Measurements from ENCODE around the gene PBLD. TPM values are rescaled to one million over a fixed set of nuclear protein-coding genes. Genes with fewer than 3 reads are reported as not detected.

The PBLD gene
- polyA plus RNA-seq, 1 donor from 2014 or later: 6.7 TPM

GRCh38 chr10:68296843-68297663 is 35.7 kb downstream of the PBLD start:
- Histone ChIP-seq H3K79me2 (replicated peaks; ENCODE audit: insufficient read depth, low read length) (no peaks in the 10 kb centered on the region), H3K4me2 (ENCODE audit: low read length) (no peak overlapping the region), H3F3A (ENCODE audit: insufficient read depth, low read length, poor library complexity, severe bottlenecking) (no peaks in the 10 kb centered on the region), H3K27ac (ENCODE audit: low read length) (no peak overlapping the region), H2AFZ (ENCODE audit: low read depth, low read length) (no peak overlapping the region), H3K9ac (ENCODE audit: low read length) (no peak overlapping the region), H3K36me3 (ENCODE audit: insufficient read depth, low read length) (no peaks in the 10 kb centered on the region), H3K9me2 (ENCODE audit: insufficient read depth, low read length) (no peaks in the 10 kb centered on the region), H3K27me3 (ENCODE audit: insufficient read depth, low read depth, low read length) (no peaks in the 10 kb centered on the region), H3K9me3 (ENCODE audit: low read length) (no peaks in the 10 kb centered on the region), H3K4me3 (ENCODE audit: low read length) (no peak overlapping the region), H4K20me1 (ENCODE audit: insufficient read depth) (no peaks in the 10 kb centered on the region)
- TF ChIP-seq, protein P1, sequence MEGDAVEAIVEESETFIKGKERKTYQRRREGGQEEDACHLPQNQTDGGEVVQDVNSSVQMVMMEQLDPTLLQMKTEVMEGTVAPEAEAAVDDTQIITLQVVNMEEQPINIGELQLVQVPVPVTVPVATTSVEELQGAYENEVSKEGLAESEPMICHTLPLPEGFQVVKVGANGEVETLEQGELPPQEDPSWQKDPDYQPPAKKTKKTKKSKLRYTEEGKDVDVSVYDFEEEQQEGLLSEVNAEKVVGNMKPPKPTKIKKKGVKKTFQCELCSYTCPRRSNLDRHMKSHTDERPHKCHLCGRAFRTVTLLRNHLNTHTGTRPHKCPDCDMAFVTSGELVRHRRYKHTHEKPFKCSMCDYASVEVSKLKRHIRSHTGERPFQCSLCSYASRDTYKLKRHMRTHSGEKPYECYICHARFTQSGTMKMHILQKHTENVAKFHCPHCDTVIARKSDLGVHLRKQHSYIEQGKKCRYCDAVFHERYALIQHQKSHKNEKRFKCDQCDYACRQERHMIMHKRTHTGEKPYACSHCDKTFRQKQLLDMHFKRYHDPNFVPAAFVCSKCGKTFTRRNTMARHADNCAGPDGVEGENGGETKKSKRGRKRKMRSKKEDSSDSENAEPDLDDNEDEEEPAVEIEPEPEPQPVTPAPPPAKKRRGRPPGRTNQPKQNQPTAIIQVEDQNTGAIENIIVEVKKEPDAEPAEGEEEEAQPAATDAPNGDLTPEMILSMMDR (IDR thresholded peaks at IDR 0.05; ENCODE audit: poor library complexity, severe bottlenecking): no peak
- TF ChIP-seq EP300 (conservative IDR thresholded peaks at IDR 0.05; ENCODE audit: poor library complexity, severe bottlenecking) (no peak), EZH2 (IDR thresholded peaks at IDR 0.05; ENCODE audit: borderline replicate concordance, insufficient read depth, low read length, poor library complexity, severe bottlenecking) (no peak), RAD21 (conservative IDR thresholded peaks at IDR 0.05) (no peak), SMC3 (conservative IDR thresholded peaks at IDR 0.05; ENCODE audit: poor library complexity) (no peak), REST (IDR thresholded peaks at IDR 0.05; ENCODE audit: borderline replicate concordance) (no peak), POLR2AphosphoS5 (IDR thresholded peaks at IDR 0.05) (no peak)

DNA sequence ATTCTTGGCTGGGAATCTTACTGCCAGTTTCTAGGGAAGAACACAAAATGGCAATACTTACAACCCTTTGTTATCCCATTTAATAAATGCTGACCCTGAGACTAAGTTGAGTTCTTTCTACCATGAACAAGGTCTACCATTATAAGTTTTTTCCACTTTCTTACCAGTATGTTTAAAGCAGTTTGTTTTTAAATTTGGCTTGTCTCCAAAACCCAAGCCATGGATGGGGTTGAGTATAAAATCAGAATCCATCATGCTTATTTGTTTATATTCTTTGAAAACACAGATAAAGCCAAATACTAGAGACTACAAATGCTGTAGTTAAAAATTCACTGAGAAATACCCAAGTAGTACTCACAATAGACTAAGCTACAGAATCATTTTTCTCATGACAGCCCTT is 42.0 kb downstream of the PBLD start:
- H3K4me3 ChIP-seq (ENCODE audit: low read length): no peak overlapping the region
- H2AFZ ChIP-seq (ENCODE audit: low read depth, low read length): no peak overlapping the region
- H3K79me2 ChIP-seq (replicated peaks; ENCODE audit: insufficient read depth, low read length): no peaks in the 10 kb centered on the region

More for the DNA sequence above, 42.0 kb downstream of the PBLD start:
- no peak overlapping the region for H3K9ac ChIP-seq (ENCODE audit: low read length)
- H3K27ac ChIP-seq (ENCODE audit: low read length): no peak overlapping the region
- TF ChIP-seq TAF1 (IDR thresholded peaks at IDR 0.05; ENCODE audit: low read depth) (no peak), SMC3 (conservative IDR thresholded peaks at IDR 0.05; ENCODE audit: poor library complexity) (no peak), POLR2AphosphoS5 (IDR thresholded peaks at IDR 0.05) (no peak), EP300 (conservative IDR thresholded peaks at IDR 0.05; ENCODE audit: poor library complexity, severe bottlenecking) (no peak), RAD21 (conservative IDR thresholded peaks at IDR 0.05) (no peak), MXI1 (conservative IDR thresholded peaks at IDR 0.05; ENCODE audit: poor library complexity, severe bottlenecking) (no peak)
- no peaks in the 10 kb centered on the region for H3K36me3 ChIP-seq (ENCODE audit: insufficient read depth, low read length)
- no peaks in the 10 kb centered on the region for H3K27me3 ChIP-seq (ENCODE audit: insufficient read depth, low read depth, low read length)
- H3F3A ChIP-seq (ENCODE audit: insufficient read depth, low read length, poor library complexity, severe bottlenecking): no peaks in the 10 kb centered on the region
- H3K9me3 ChIP-seq (ENCODE audit: low read length): no peaks in the 10 kb centered on the region
- no peaks in the 10 kb centered on the region for H4K20me1 ChIP-seq (ENCODE audit: insufficient read depth)
- no peaks in the 10 kb centered on the region for H3K9me2 ChIP-seq (ENCODE audit: insufficient read depth, low read length)
- no peak overlapping the region for H3K4me2 ChIP-seq (ENCODE audit: low read length)
